Neural cell (in vitro differentiated cells): Measurements from ENCODE around the gene TMEM125.

Experiments
- CTCF ChIP-seq: fragments of 450-650 bp; IDR thresholded peaks from 2 replicates; pipeline ENCODE4 v1.5.1; 2014; ENCODE audit warnings: antibody characterized with exemption, mild to moderate bottlenecking, moderate library complexity; ENCODE audit not compliant: poor library complexity, severe bottlenecking
- EP300 ChIP-seq: fragments of 450-650 bp; conservative IDR thresholded peaks from 2 replicates; pipeline ENCODE4 v1.6.1; 2014; ENCODE audit warnings: antibody characterized with exemption, mild to moderate bottlenecking, moderate library complexity; ENCODE audit not compliant: poor library complexity, severe bottlenecking
- EZH2 ChIP-seq: fragments of 200-600, 300-800 bp; shearing (Covaris generic), sonication (generic); IDR thresholded peaks from 2 replicates; pipeline ENCODE4 v1.6.1; 2014; ENCODE audit warnings: antibody characterized with exemption, low read length, borderline replicate concordance, mild to moderate bottlenecking; ENCODE audit not compliant: insufficient read depth, poor library complexity, severe bottlenecking
- MXI1 ChIP-seq: fragments of 450-650 bp; conservative IDR thresholded peaks from 2 replicates; pipeline ENCODE4 v1.6.1; 2014; ENCODE audit warnings: antibody characterized with exemption, mild to moderate bottlenecking; ENCODE audit not compliant: poor library complexity, severe bottlenecking
- REST ChIP-seq: IDR thresholded peaks from 2 replicates; pipeline ENCODE4 v1.6.1; 2012; ENCODE audit warnings: borderline replicate concordance
- SMC3 ChIP-seq: fragments of 450-650 bp; conservative IDR thresholded peaks from 2 replicates; pipeline ENCODE4 v1.6.1; 2014; ENCODE audit warnings: antibody characterized with exemption, mild to moderate bottlenecking, moderate library complexity; ENCODE audit not compliant: poor library complexity

GRCh38 chr1:43322506-43322905, 52.7 kb downstream of the TMEM125 start:
- TF ChIP-seq EZH2: no peak
- no peak for TF ChIP-seq CTCF
- no peak for TF ChIP-seq EP300
- no peak for TF ChIP-seq SMC3
- no peak for TF ChIP-seq MXI1
- no peak for TF ChIP-seq REST
